Measurements from ENCODE around the gene ZBTB32. TPM values are rescaled to one million over a fixed set of nuclear protein-coding genes. Genes with fewer than 3 reads are reported as not detected.
A peak's percentile ranks its signal among the peaks of the same experiment; 100 is the strongest.
"Not testable (repeated sequence)": the region's sequence is repeated elsewhere in the genome, so short reads cannot be mapped to it uniquely, and the experiment has no call there.

Gene ZBTB32
- total RNA-seq, 1 donor from 2014 or later = not detected

DNA sequence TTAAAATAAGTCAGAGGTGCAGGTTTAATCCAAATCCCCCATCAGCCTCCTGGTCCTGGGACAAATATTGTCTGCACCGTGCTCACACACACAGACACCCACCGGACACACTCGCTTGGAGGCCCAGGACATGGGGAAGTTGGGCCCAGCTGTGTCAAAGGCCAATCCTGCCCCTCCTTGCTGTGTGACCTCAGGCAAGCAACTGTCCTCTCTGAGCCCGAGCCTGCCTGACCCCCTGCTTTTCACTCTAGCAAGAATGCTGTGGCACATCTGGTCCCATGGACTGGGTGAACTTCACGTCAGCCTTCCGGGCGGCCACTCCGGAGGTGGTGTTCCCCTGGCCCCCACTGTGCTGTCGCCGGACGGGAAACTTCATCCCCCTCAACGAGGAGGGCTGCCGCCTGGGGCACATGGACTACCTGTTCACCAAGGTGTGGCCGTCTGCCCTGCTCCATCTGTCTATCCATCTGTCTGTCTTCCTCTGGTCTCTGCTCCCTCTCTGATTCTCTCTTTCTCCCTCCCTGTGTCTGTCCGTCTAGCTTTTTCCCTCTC is 28.7 kb upstream of the ZBTB32 start:
- TF ChIP-seq, protein P1, sequence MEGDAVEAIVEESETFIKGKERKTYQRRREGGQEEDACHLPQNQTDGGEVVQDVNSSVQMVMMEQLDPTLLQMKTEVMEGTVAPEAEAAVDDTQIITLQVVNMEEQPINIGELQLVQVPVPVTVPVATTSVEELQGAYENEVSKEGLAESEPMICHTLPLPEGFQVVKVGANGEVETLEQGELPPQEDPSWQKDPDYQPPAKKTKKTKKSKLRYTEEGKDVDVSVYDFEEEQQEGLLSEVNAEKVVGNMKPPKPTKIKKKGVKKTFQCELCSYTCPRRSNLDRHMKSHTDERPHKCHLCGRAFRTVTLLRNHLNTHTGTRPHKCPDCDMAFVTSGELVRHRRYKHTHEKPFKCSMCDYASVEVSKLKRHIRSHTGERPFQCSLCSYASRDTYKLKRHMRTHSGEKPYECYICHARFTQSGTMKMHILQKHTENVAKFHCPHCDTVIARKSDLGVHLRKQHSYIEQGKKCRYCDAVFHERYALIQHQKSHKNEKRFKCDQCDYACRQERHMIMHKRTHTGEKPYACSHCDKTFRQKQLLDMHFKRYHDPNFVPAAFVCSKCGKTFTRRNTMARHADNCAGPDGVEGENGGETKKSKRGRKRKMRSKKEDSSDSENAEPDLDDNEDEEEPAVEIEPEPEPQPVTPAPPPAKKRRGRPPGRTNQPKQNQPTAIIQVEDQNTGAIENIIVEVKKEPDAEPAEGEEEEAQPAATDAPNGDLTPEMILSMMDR (IDR thresholded peaks at IDR 0.05; ENCODE audit: partially characterized antibody, unreplicated experiment) = no peak
- H3K9me3 Mint-ChIP-seq (ENCODE audit: unreplicated experiment) = no peaks in the 10 kb centered on the region
- H3K27me3 Mint-ChIP-seq (ENCODE audit: unreplicated experiment) = peaks cover 2% of the 10 kb centered on the region
- DNase-seq = no peak
- no peak overlapping the region for H3K4me3 Mint-ChIP-seq (ENCODE audit: unreplicated experiment)
- peaks cover 1% of the 10 kb centered on the region for H3K4me1 Mint-ChIP-seq (ENCODE audit: low read depth, unreplicated experiment)
- H3K36me3 Mint-ChIP-seq (ENCODE audit: unreplicated experiment) = no peaks in the 10 kb centered on the region
- H3K27ac Mint-ChIP-seq (ENCODE audit: unreplicated experiment) = no peak overlapping the region

DNA sequence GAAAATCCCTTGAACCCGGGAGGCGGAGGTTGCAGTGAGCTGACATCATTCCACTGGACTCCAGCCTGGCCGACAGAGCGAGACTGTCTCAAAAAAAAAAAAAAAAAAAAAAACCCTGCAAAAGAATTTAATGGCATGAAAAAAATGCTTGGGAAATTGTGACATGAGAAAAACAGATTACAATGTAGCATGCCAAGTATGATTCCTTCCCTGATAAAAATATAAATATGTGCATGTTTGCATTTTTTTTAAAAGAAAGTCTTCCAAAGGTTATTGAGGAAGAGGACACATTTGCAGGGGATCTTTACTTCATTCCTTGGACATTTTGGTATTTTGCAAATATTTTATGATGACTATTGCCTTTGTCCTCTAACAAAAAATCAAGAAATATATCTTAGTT is 14.5 kb upstream of the ZBTB32 start:
- Mint-ChIP-seq H3K4me1 (ENCODE audit: low read depth, unreplicated experiment) (no peaks in the 10 kb centered on the region), H3K27ac (ENCODE audit: unreplicated experiment) (no peak overlapping the region), H3K4me3 (ENCODE audit: unreplicated experiment) (no peak overlapping the region), H3K9me3 (ENCODE audit: unreplicated experiment) (no peaks in the 10 kb centered on the region), H3K27me3 (ENCODE audit: unreplicated experiment) (no peaks in the 10 kb centered on the region), H3K36me3 (ENCODE audit: unreplicated experiment) (no peaks in the 10 kb centered on the region)
- DNase-seq = no peak
- TF ChIP-seq, protein P1 (IDR thresholded peaks at IDR 0.05; ENCODE audit: partially characterized antibody, unreplicated experiment) = no peak

DNA sequence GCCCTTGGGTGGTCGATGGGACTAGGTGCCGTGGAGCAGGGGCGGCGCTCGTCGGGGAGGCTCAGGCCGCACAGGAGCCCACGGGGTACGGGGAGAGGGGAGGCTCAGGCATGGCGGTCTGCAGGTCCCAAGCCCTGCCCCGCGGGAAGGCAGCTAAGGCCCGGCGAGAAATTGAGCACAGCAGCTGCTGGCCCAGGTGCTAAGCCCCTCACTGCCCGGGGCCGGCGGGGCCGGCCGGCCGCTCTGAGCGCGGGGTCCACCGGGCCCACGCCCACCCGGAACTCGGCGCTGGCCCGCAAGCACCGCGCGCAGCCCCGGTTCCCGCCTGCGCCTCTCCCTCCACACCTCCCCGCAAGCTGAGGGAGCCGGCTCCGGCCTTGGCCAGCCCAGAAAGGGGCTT is 13.3 kb upstream of the ZBTB32 start:
- H3K9me3 Mint-ChIP-seq (ENCODE audit: unreplicated experiment); H3K27me3 Mint-ChIP-seq (ENCODE audit: unreplicated experiment); H3K4me3 Mint-ChIP-seq (ENCODE audit: unreplicated experiment); H3K4me1 Mint-ChIP-seq (ENCODE audit: low read depth, unreplicated experiment); DNase-seq; H3K27ac Mint-ChIP-seq (ENCODE audit: unreplicated experiment); H3K36me3 Mint-ChIP-seq (ENCODE audit: unreplicated experiment): not testable (repeated sequence)

DNA sequence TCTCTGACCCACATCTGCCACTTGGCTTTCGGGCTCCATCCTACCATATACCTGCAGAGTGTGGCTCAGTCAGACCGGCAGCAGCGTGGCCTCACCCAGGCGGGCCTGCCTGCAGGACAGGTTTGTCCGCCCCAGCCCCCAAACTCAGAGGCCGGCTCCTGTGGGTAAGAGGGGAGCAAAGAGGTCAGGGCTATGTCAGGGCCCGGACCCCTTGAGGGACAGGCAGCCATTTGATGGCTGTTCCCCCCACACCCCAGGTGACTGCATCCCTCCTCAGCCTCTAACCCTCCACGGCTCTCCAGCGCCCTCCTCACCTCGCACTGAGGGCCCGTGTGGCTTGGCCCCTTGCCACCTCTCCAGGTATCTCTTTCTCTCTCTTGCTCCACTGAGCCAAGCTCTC is 12.3 kb upstream of the ZBTB32 start:
- TF ChIP-seq, protein P1 (IDR thresholded peaks at IDR 0.05; ENCODE audit: partially characterized antibody, unreplicated experiment) = no peak
- no peaks in the 10 kb centered on the region for H3K4me1 Mint-ChIP-seq (ENCODE audit: low read depth, unreplicated experiment)
- no peak overlapping the region for H3K27ac Mint-ChIP-seq (ENCODE audit: unreplicated experiment)
- no peaks in the 10 kb centered on the region for H3K9me3 Mint-ChIP-seq (ENCODE audit: unreplicated experiment)
- no peaks in the 10 kb centered on the region for H3K27me3 Mint-ChIP-seq (ENCODE audit: unreplicated experiment)
- H3K4me3 Mint-ChIP-seq (ENCODE audit: unreplicated experiment) = peak overlapping the region; percentile 38
- no peaks in the 10 kb centered on the region for H3K36me3 Mint-ChIP-seq (ENCODE audit: unreplicated experiment)
- DNase-seq = no peak

DNA sequence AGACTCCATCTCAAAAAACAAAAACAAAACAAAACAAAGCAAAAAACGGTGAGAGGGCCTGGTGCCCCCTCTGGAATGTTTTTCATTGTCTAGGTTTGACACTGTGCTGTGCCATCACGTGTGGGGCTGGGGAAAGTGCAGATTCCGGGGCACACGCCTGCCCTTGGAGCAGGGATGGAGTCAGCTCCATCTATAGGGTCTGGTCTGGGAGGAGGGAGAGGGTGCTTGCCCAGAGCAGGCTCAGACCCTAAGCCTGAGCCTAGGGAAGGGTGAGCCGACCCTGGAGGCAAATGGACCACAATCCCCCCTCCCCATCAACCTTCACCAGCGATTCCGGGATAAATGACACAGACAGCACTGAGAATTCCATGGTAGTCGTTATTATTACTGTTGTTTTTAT is 10.9 kb upstream of the ZBTB32 start:
- H3K36me3 Mint-ChIP-seq (ENCODE audit: unreplicated experiment) = no peaks in the 10 kb centered on the region
- H3K9me3 Mint-ChIP-seq (ENCODE audit: unreplicated experiment) = no peaks in the 10 kb centered on the region
- H3K27ac Mint-ChIP-seq (ENCODE audit: unreplicated experiment) = no peak overlapping the region
- no peaks in the 10 kb centered on the region for H3K27me3 Mint-ChIP-seq (ENCODE audit: unreplicated experiment)
- TF ChIP-seq, protein P1 (IDR thresholded peaks at IDR 0.05; ENCODE audit: partially characterized antibody, unreplicated experiment) = no peak
- H3K4me3 Mint-ChIP-seq (ENCODE audit: unreplicated experiment) = no peak overlapping the region
- no peak for DNase-seq
- no peaks in the 10 kb centered on the region for H3K4me1 Mint-ChIP-seq (ENCODE audit: low read depth, unreplicated experiment)

Measured in glutamatergic neuron (in vitro differentiated cells).